CD8-positive, alpha-beta memory T cell (primary cell): Measurements from ENCODE around the gene ACD. TPM values are rescaled to one million over a fixed set of nuclear protein-coding genes. Genes with fewer than 3 reads are reported as not detected.

Experiments
- CTCF ChIA-PET: fragments of 350-600 bp; sonication (Branson Sonifier 250); formaldehyde crosslinking; loops from one replicate; lab custom pipeline; 2021; ENCODE audit warnings: antibody characterized with exemption; lab: Charles Lee
- POLR2A ChIA-PET: fragments of 350-600 bp; sonication (Branson Sonifier 250); formaldehyde crosslinking; loops from one replicate; lab custom pipeline; 2021; ENCODE audit warnings: antibody characterized with exemption; lab: Charles Lee
- DNase-seq, 5 donors: peaks; one replicate each; pipeline versions ENCODE4 v3.0.0 to v3.0.0-alpha.2; 2020 to 2022; ENCODE audit warnings: mixed read lengths in 1 of 5
- H3K27ac ChIP-seq: one replicate; pipeline ENCODE4 v1.7.0; 2013; ENCODE audit warnings: low read depth, mild to moderate bottlenecking, low read length, moderate library complexity
- H3K27me3 ChIP-seq: 2 replicates; pipeline ENCODE4 v1.7.0; 2013; ENCODE audit warnings: low read length, mild to moderate bottlenecking; ENCODE audit not compliant: insufficient read depth, poor library complexity, severe bottlenecking
- H3K36me3 ChIP-seq: 2 replicates; pipeline ENCODE4 v1.7.0; 2013; ENCODE audit warnings: mild to moderate bottlenecking, low read length, moderate library complexity; ENCODE audit not compliant: insufficient read depth
- H3K4me1 ChIP-seq: 2 replicates; pipeline ENCODE4 v1.7.0; 2013; ENCODE audit warnings: mild to moderate bottlenecking, low read length, moderate library complexity; ENCODE audit not compliant: insufficient read depth
- H3K4me3 ChIP-seq: 2 replicates; pipeline ENCODE4 v1.7.0; 2013; ENCODE audit warnings: mild to moderate bottlenecking, low read length
- H3K9me3 ChIP-seq: 2 replicates; pipeline ENCODE4 v1.7.0; 2013; ENCODE audit warnings: mild to moderate bottlenecking, low read length
- H3K27ac Mint-ChIP-seq, 8 donors: one replicate each; pipeline ENCODE4 v1.8.0; 2020 to 2021; ENCODE audit warnings: mixed read lengths in 8 of 8, mild to moderate bottlenecking in 6 of 8, inconsistent platforms in 3 of 8, moderate library complexity in 3 of 8
- H3K27me3 Mint-ChIP-seq, 2 donors: one replicate each; pipeline ENCODE4 v1.8.0; 2020 to 2021; ENCODE audit warnings: mixed read lengths in 2 of 2, mild to moderate bottlenecking in 1 of 2, moderate library complexity in 1 of 2
- H3K36me3 Mint-ChIP-seq, 3 donors: one replicate each; pipeline ENCODE4 v1.8.0; 2020 to 2021; ENCODE audit warnings: mixed read lengths in 3 of 3, inconsistent platforms in 1 of 3, mild to moderate bottlenecking in 1 of 3
- H3K4me1 Mint-ChIP-seq, 3 donors: one replicate each; pipeline ENCODE4 v1.8.0; 2020 to 2021; ENCODE audit warnings: mixed read lengths in 3 of 3, inconsistent platforms in 1 of 3, mild to moderate bottlenecking in 1 of 3
- H3K4me3 Mint-ChIP-seq, 7 donors: one replicate each; pipeline ENCODE4 v1.8.0; 2020 to 2021; ENCODE audit warnings: mixed read lengths in 7 of 7, mild to moderate bottlenecking in 6 of 7, moderate library complexity in 4 of 7, inconsistent platforms in 2 of 7
- H3K9me3 Mint-ChIP-seq, 5 donors: one replicate each; pipeline ENCODE4 v1.8.0; 2020 to 2022; ENCODE audit warnings: mixed read lengths in 5 of 5, mild to moderate bottlenecking in 3 of 5, moderate library complexity in 2 of 5, inconsistent platforms in 1 of 5
- polyA plus RNA-seq: library from polyadenylated mRNA; unstranded; fragments of 300-500 nt; fragmentation: Illumina TruSeq; gene quantifications from one replicate; pipeline ENCODE4 v1.2.3, GENCODE V29; 2021
- total RNA-seq, 2 experiments: library from RNA; stranded (reverse); gene quantifications; one replicate each; pipeline ENCODE4 v1.2.3, GENCODE V29; 2021

ACD gene
- total and polyA plus RNA-seq, 3 experiments from 2014 or later = 55.6 to 81.7 (median 79.1) TPM

- POLR2A ChIA-PET = no interaction called here
- peaks cover 16% of the 10 kb centered on the region for H3K36me3 ChIP-seq
Measured at GRCh38 chr16:67648764-67649407, 11.2 kb downstream of the ACD start.

GRCh38 chr16:67648088-67648763 is 11.8 kb downstream of the ACD start:
- Mint-ChIP-seq H3K4me1 (peaks cover 13 to 31% (median 16%) of the 10 kb centered on the region in 3 donors), H3K27ac (no peak overlapping the region), H3K9me3 (no peaks in the 10 kb centered on the region), H3K27me3 (no peaks in the 10 kb centered on the region), H3K4me3 (no peak overlapping the region), H3K36me3 (peaks cover 5 to 54% (median 9%) of the 10 kb centered on the region in 3 donors)
- peaks cover 16% of the 10 kb centered on the region for H3K36me3 ChIP-seq
- no peaks in the 10 kb centered on the region for H3K9me3 ChIP-seq
- no peak overlapping the region for H3K27ac ChIP-seq
- DNase-seq = no peak
- peaks cover 23% of the 10 kb centered on the region for H3K4me1 ChIP-seq
- H3K27me3 ChIP-seq = no peaks in the 10 kb centered on the region
- H3K4me3 ChIP-seq = no peak overlapping the region
- POLR2A ChIA-PET = no interaction called here
- CTCF ChIA-PET = interaction anchor here (1.0 to 13.0 kb wide), 4 partner anchors 12 to 127 kb away, joined by 3 to 235 read pairs (median 48); partner anchors contain the start of gene ACD

More at GRCh38 chr16:67648764-67649407, 11.2 kb downstream of the ACD start:
- no peaks in the 10 kb centered on the region for H3K9me3 Mint-ChIP-seq
- Histone ChIP-seq H3K4me1 (peaks cover 23% of the 10 kb centered on the region), H3K27ac (no peak overlapping the region), H3K9me3 (no peaks in the 10 kb centered on the region), H3K4me3 (no peak overlapping the region), H3K27me3 (no peaks in the 10 kb centered on the region)
- H3K27me3 Mint-ChIP-seq = no peaks in the 10 kb centered on the region
- CTCF ChIA-PET = interaction anchor here (1.9 to 13.0 kb wide), 3 partner anchors 85 to 128 kb away, joined by 7 to 235 read pairs (median 89); no protein-coding TSS in a partner anchor
- no peak overlapping the region for H3K4me3 Mint-ChIP-seq
- peak overlapping the region in 1 of 8 donors; percentile 43 for H3K27ac Mint-ChIP-seq
- H3K36me3 Mint-ChIP-seq = peaks cover 5 to 56% (median 9%) of the 10 kb centered on the region in 3 donors
- peaks cover 13 to 30% (median 16%) of the 10 kb centered on the region in 3 donors for H3K4me1 Mint-ChIP-seq
- no peak for DNase-seq

GRCh38 chr16:67647681-67648080 is 12.4 kb downstream of the ACD start:
- no peak for DNase-seq
- H3K4me3 Mint-ChIP-seq = no peak overlapping the region
- peaks cover 16% of the 10 kb centered on the region for H3K36me3 ChIP-seq
- POLR2A ChIA-PET = interaction anchor here (0.6 kb wide), 1 partner anchor 104 kb away, joined by 3 read pairs; no protein-coding TSS in a partner anchor
- no peak overlapping the region for H3K27ac ChIP-seq
- H3K4me3 ChIP-seq = no peak overlapping the region
- H3K9me3 ChIP-seq = no peaks in the 10 kb centered on the region
- peaks cover 5 to 54% (median 9%) of the 10 kb centered on the region in 3 donors for H3K36me3 Mint-ChIP-seq
- H3K4me1 ChIP-seq = peaks cover 23% of the 10 kb centered on the region
- peak overlapping the region in 1 of 8 donors; percentile 29 for H3K27ac Mint-ChIP-seq
- CTCF ChIA-PET = interaction anchor here (1.0 to 13.0 kb wide), 4 partner anchors 13 to 127 kb away, joined by 3 to 235 read pairs (median 48); partner anchors contain the start of gene ACD
- no peaks in the 10 kb centered on the region for H3K9me3 Mint-ChIP-seq
- no peaks in the 10 kb centered on the region for H3K27me3 ChIP-seq
- H3K27me3 Mint-ChIP-seq = no peaks in the 10 kb centered on the region
- H3K4me1 Mint-ChIP-seq = peaks cover 13 to 31% (median 16%) of the 10 kb centered on the region in 3 donors

GRCh38 chr16:67647111-67647651 is 12.9 kb downstream of the ACD start:
- Mint-ChIP-seq H3K4me3 (no peak overlapping the region), H3K4me1 (peaks cover 13 to 31% (median 16%) of the 10 kb centered on the region in 3 donors), H3K27me3 (no peaks in the 10 kb centered on the region), H3K9me3 (no peaks in the 10 kb centered on the region), H3K36me3 (peaks cover 5 to 51% (median 9%) of the 10 kb centered on the region in 3 donors), H3K27ac (peak overlapping the region in 1 of 8 donors; percentile 29)
- Histone ChIP-seq H3K4me3 (no peak overlapping the region), H3K4me1 (peaks cover 23% of the 10 kb centered on the region), H3K27me3 (no peaks in the 10 kb centered on the region), H3K9me3 (no peaks in the 10 kb centered on the region), H3K36me3 (peaks cover 13% of the 10 kb centered on the region), H3K27ac (no peak overlapping the region)
- POLR2A ChIA-PET = interaction anchor here (0.6 to 2.1 kb wide), 3 partner anchors 11 to 103 kb away, joined by 3 to 8 read pairs (median 4); partner anchors contain the start of gene ACD
- CTCF ChIA-PET = interaction anchor here (1.0 to 13.0 kb wide), 5 partner anchors 13 to 126 kb away, joined by 3 to 235 read pairs (median 22); partner anchors contain the start of gene ACD
- DNase-seq = no peak

GRCh38 chr16:67645397-67646121 is 14.5 kb downstream of the ACD start:
- H3K4me3 ChIP-seq = peak overlapping the region; percentile 78
- H3K36me3 Mint-ChIP-seq = peaks cover 4 to 34% (median 5%) of the 10 kb centered on the region in 3 donors
- no peaks in the 10 kb centered on the region for H3K9me3 Mint-ChIP-seq
- peak overlapping the region; percentile 78 for H3K27ac ChIP-seq
- ChIA-PET POLR2A (interaction anchor here (0.6 to 3.1 kb wide), 11 partner anchors 12 to 124 kb away, joined by 3 to 39 read pairs (median 6); partner anchors contain the start of genes ACD, C16orf86, CTCF and ENKD1), CTCF (interaction anchor here (0.5 to 13.0 kb wide), 37 partner anchors 9 to 426 kb away, joined by 3 to 235 read pairs (median 4); partner anchors contain the start of genes ACD, ATP6V0D1, CTCF and PARD6A)
- H3K9me3 ChIP-seq = no peaks in the 10 kb centered on the region
- H3K27ac Mint-ChIP-seq = peak overlapping the region; percentile 74 to 93 (median 86)
- H3K4me1 Mint-ChIP-seq = peaks cover 9 to 29% (median 15%) of the 10 kb centered on the region in 3 donors
- peaks cover 23% of the 10 kb centered on the region for H3K4me1 ChIP-seq
- H3K27me3 Mint-ChIP-seq = no peaks in the 10 kb centered on the region
- H3K36me3 ChIP-seq = peaks cover 6% of the 10 kb centered on the region
- no peak for DNase-seq
- peak overlapping the region; percentile 76 to 90 (median 80) for H3K4me3 Mint-ChIP-seq
- H3K27me3 ChIP-seq = no peaks in the 10 kb centered on the region

GRCh38 chr16:67644038-67644437 is 16.0 kb downstream of the ACD start:
- H3K4me3 Mint-ChIP-seq = peak overlapping the region; percentile 58 to 87 (median 76)
- ChIA-PET POLR2A (interaction anchor here (0.9 to 3.1 kb wide), 3 partner anchors 82 to 163 kb away, joined by 3 to 39 read pairs (median 26); partner anchors contain the start of genes ATP6V0D1 and CTCF), CTCF (interaction anchor here (0.8 to 13.0 kb wide), 22 partner anchors 10 to 163 kb away, joined by 3 to 235 read pairs (median 8); partner anchors contain the start of genes ACD, ATP6V0D1, CTCF and PARD6A)
- no peaks in the 10 kb centered on the region for H3K27me3 ChIP-seq
- no peaks in the 10 kb centered on the region for H3K9me3 ChIP-seq
- peak overlapping the region; percentile 61 to 93 (median 82) for H3K27ac Mint-ChIP-seq
- H3K27ac ChIP-seq = no peak overlapping the region
- H3K36me3 Mint-ChIP-seq = peaks cover 0 to 28% (median 2%) of the 10 kb centered on the region in 3 donors
- DNase-seq = no peak
- peaks cover 4 to 24% (median 11%) of the 10 kb centered on the region in 3 donors for H3K4me1 Mint-ChIP-seq
- no peaks in the 10 kb centered on the region for H3K9me3 Mint-ChIP-seq
- H3K27me3 Mint-ChIP-seq = no peaks in the 10 kb centered on the region
- H3K36me3 ChIP-seq = no peaks in the 10 kb centered on the region
- peaks cover 23% of the 10 kb centered on the region for H3K4me1 ChIP-seq
- no peak overlapping the region for H3K4me3 ChIP-seq
